Activated naive CD8-positive, alpha-beta T cell treated with anti-CD3 and anti-CD28 coated beads, Interleukin-2, amount 10 ng/mL, durations not matched to agents 7 days and 5 days (primary cell): Measurements from ENCODE around the gene CUL1. TPM values are rescaled to one million over a fixed set of nuclear protein-coding genes. Genes with fewer than 3 reads are reported as not detected.

Experiments used
- ATAC-seq: fragments of 150-1000 bp; cut with Tn5 transposase; one replicate; pipeline ENCODE4 v1.10.0; 2021; ENCODE audit warnings: low read depth, moderate library complexity
- POLR2A ChIA-PET: fragments of 350-600 bp; sonication (Branson Sonifier 250); formaldehyde crosslinking; loops from one replicate; lab custom pipeline; 2021; ENCODE audit warnings: antibody characterized with exemption; lab: Charles Lee
- DNase-seq: peaks from one replicate; pipeline ENCODE4 v3.0.0; 2021
- H3K27ac Mint-ChIP-seq: one replicate; pipeline ENCODE4 v1.8.0; 2022; ENCODE audit warnings: mild to moderate bottlenecking, mixed read lengths
- H3K27me3 Mint-ChIP-seq: one replicate; pipeline ENCODE4 v1.8.0; 2022; ENCODE audit warnings: mild to moderate bottlenecking, moderate library complexity, mixed read lengths
- H3K36me3 Mint-ChIP-seq: one replicate; pipeline ENCODE4 v1.8.0; 2021; ENCODE audit warnings: mild to moderate bottlenecking, mixed read lengths
- H3K4me1 Mint-ChIP-seq: one replicate; pipeline ENCODE4 v1.8.0; 2021; ENCODE audit warnings: mixed read lengths
- H3K4me3 Mint-ChIP-seq: one replicate; pipeline ENCODE4 v1.8.0; 2022; ENCODE audit warnings: mild to moderate bottlenecking, moderate library complexity, mixed read lengths
- H3K9me3 Mint-ChIP-seq: one replicate; pipeline ENCODE4 v1.8.0; 2021; ENCODE audit warnings: mixed read lengths
- total RNA-seq, 2 experiments: library from RNA; stranded (reverse); gene quantifications; one replicate each; pipeline ENCODE4 v1.2.3, GENCODE V29; 2021

Gene CUL1
- total RNA-seq, 2 experiments from 2014 or later: 53.1 to 53.8 TPM

- H3K4me1 Mint-ChIP-seq: no peaks in the 10 kb centered on the region
- no peaks in the 10 kb centered on the region for H3K27me3 Mint-ChIP-seq
- no peak overlapping the region for H3K27ac Mint-ChIP-seq
- ATAC-seq (no peak), DNase-seq (no peak)
- H3K36me3 Mint-ChIP-seq: peaks cover 36% of the 10 kb centered on the region
- POLR2A ChIA-PET: interaction anchor here (0.5 to 0.6 kb wide), 2 partner anchors 73 to 245 kb away, joined by 3 read pairs; no protein-coding TSS in a partner anchor
- no peak overlapping the region for H3K4me3 Mint-ChIP-seq
- no peaks in the 10 kb centered on the region for H3K9me3 Mint-ChIP-seq
Observed at GRCh38 chr7:148811892-148812291, 113.2 kb downstream of the CUL1 start.

- Mint-ChIP-seq H3K4me1 (no peaks in the 10 kb centered on the region), H3K36me3 (peaks cover 39% of the 10 kb centered on the region), H3K27ac (no peak overlapping the region), H3K9me3 (no peaks in the 10 kb centered on the region), H3K27me3 (no peaks in the 10 kb centered on the region), H3K4me3 (no peak overlapping the region)
- POLR2A ChIA-PET: interaction anchor here (0.7 kb wide), 1 partner anchor 9 kb away, joined by 3 read pairs; no protein-coding TSS in a partner anchor
- DNase-seq: no peak
- ATAC-seq: no peak
Observed at GRCh38 chr7:148813890-148814289, 115.2 kb downstream of the CUL1 start.

GRCh38 chr7:148814922-148815559 lies 116.3 kb downstream of the CUL1 start:
- H3K36me3 Mint-ChIP-seq: peaks cover 39% of the 10 kb centered on the region
- POLR2A ChIA-PET: no interaction called here
- no peak for ATAC-seq
- no peak overlapping the region for H3K27ac Mint-ChIP-seq
- no peaks in the 10 kb centered on the region for H3K4me1 Mint-ChIP-seq
- no peak for DNase-seq
- H3K9me3 Mint-ChIP-seq: no peaks in the 10 kb centered on the region
- H3K4me3 Mint-ChIP-seq: no peak overlapping the region
- no peaks in the 10 kb centered on the region for H3K27me3 Mint-ChIP-seq

GRCh38 chr7:148815612-148816011 lies 116.9 kb downstream of the CUL1 start:
- POLR2A ChIA-PET: no interaction called here
- H3K9me3 Mint-ChIP-seq: no peaks in the 10 kb centered on the region
- ATAC-seq: no peak
- no peak for DNase-seq
- no peaks in the 10 kb centered on the region for H3K27me3 Mint-ChIP-seq
- H3K27ac Mint-ChIP-seq: no peak overlapping the region
- H3K4me1 Mint-ChIP-seq: no peaks in the 10 kb centered on the region
- H3K4me3 Mint-ChIP-seq: no peak overlapping the region
- H3K36me3 Mint-ChIP-seq: peaks cover 37% of the 10 kb centered on the region

GRCh38 chr7:148819697-148820360 lies 121.1 kb downstream of the CUL1 start:
- H3K4me1 Mint-ChIP-seq: peaks cover 7% of the 10 kb centered on the region
- peaks cover 35% of the 10 kb centered on the region for H3K36me3 Mint-ChIP-seq
- POLR2A ChIA-PET: interaction anchor here (1.0 kb wide), 1 partner anchor 30 kb away, joined by 3 read pairs; no protein-coding TSS in a partner anchor

GRCh38 chr7:148821422-148821821 lies 122.7 kb downstream of the CUL1 start:
- Mint-ChIP-seq H3K9me3 (no peaks in the 10 kb centered on the region), H3K27ac (no peak overlapping the region), H3K4me3 (no peak overlapping the region), H3K36me3 (peaks cover 39% of the 10 kb centered on the region), H3K4me1 (peaks cover 7% of the 10 kb centered on the region), H3K27me3 (no peaks in the 10 kb centered on the region)
- ATAC-seq (no peak), DNase-seq (no peak)
- POLR2A ChIA-PET: no interaction called here

More at GRCh38 chr7:148819697-148820360, 121.1 kb downstream of the CUL1 start:
- Mint-ChIP-seq H3K27ac (no peak overlapping the region), H3K9me3 (no peaks in the 10 kb centered on the region), H3K4me3 (no peak overlapping the region), H3K27me3 (no peaks in the 10 kb centered on the region)
- no peak for DNase-seq
- no peak for ATAC-seq

GRCh38 chr7:148824864-148825263 lies 126.2 kb downstream of the CUL1 start:
- H3K27me3 Mint-ChIP-seq: no peaks in the 10 kb centered on the region
- ATAC-seq (no peak), DNase-seq (no peak)
- H3K36me3 Mint-ChIP-seq: peaks cover 27% of the 10 kb centered on the region
- no peak overlapping the region for H3K4me3 Mint-ChIP-seq
- no peak overlapping the region for H3K27ac Mint-ChIP-seq
- POLR2A ChIA-PET: no interaction called here
- H3K9me3 Mint-ChIP-seq: no peaks in the 10 kb centered on the region
- peaks cover 9% of the 10 kb centered on the region for H3K4me1 Mint-ChIP-seq

- Mint-ChIP-seq H3K4me1 (peaks cover 9% of the 10 kb centered on the region), H3K36me3 (peaks cover 24% of the 10 kb centered on the region), H3K27ac (no peak overlapping the region), H3K4me3 (no peak overlapping the region), H3K9me3 (no peaks in the 10 kb centered on the region), H3K27me3 (no peaks in the 10 kb centered on the region)
- ATAC-seq: no peak
- POLR2A ChIA-PET: no interaction called here
- DNase-seq: no peak
Observed at GRCh38 chr7:148825338-148825737, 126.6 kb downstream of the CUL1 start.

GRCh38 chr7:148828965-148829364 lies 130.3 kb downstream of the CUL1 start:
- H3K4me1 Mint-ChIP-seq: peaks cover 3% of the 10 kb centered on the region
- POLR2A ChIA-PET: no interaction called here
- H3K36me3 Mint-ChIP-seq: peaks cover 21% of the 10 kb centered on the region
- DNase-seq: no peak
- no peak for ATAC-seq
- no peaks in the 10 kb centered on the region for H3K9me3 Mint-ChIP-seq
- H3K27ac Mint-ChIP-seq: no peak overlapping the region
- no peaks in the 10 kb centered on the region for H3K27me3 Mint-ChIP-seq
- no peak overlapping the region for H3K4me3 Mint-ChIP-seq

GRCh38 chr7:148830897-148831692 lies 132.4 kb downstream of the CUL1 start:
- H3K9me3 Mint-ChIP-seq: no peaks in the 10 kb centered on the region
- H3K27ac Mint-ChIP-seq: no peak overlapping the region
- H3K27me3 Mint-ChIP-seq: no peaks in the 10 kb centered on the region
- POLR2A ChIA-PET: interaction anchor here (0.6 kb wide), 1 partner anchor 237 kb away, joined by 4 read pairs; no protein-coding TSS in a partner anchor
- peaks cover 9% of the 10 kb centered on the region for H3K4me1 Mint-ChIP-seq
- DNase-seq (no peak), ATAC-seq (no peak)
- H3K4me3 Mint-ChIP-seq: no peak overlapping the region
- peaks cover 25% of the 10 kb centered on the region for H3K36me3 Mint-ChIP-seq

GRCh38 chr7:148831782-148832181 lies 133.1 kb downstream of the CUL1 start:
- H3K4me1 Mint-ChIP-seq: peaks cover 12% of the 10 kb centered on the region
- POLR2A ChIA-PET: interaction anchor here (0.7 kb wide), 1 partner anchor 24 kb away, joined by 4 read pairs; no protein-coding TSS in a partner anchor
- no peak for DNase-seq
- ATAC-seq: no peak
- H3K27ac Mint-ChIP-seq: no peak overlapping the region
- H3K36me3 Mint-ChIP-seq: peaks cover 29% of the 10 kb centered on the region
- H3K27me3 Mint-ChIP-seq: no peaks in the 10 kb centered on the region
- H3K9me3 Mint-ChIP-seq: no peaks in the 10 kb centered on the region
- H3K4me3 Mint-ChIP-seq: no peak overlapping the region

- ATAC-seq: no peak
- Mint-ChIP-seq H3K4me3 (no peak overlapping the region), H3K36me3 (peaks cover 50% of the 10 kb centered on the region), H3K27ac (no peak overlapping the region), H3K27me3 (no peaks in the 10 kb centered on the region), H3K4me1 (peaks cover 27% of the 10 kb centered on the region), H3K9me3 (no peaks in the 10 kb centered on the region)
- no peak for DNase-seq
- POLR2A ChIA-PET: no interaction called here
Observed at GRCh38 chr7:148834605-148835004, 135.9 kb downstream of the CUL1 start.

GRCh38 chr7:148835854-148836253 lies 137.2 kb downstream of the CUL1 start:
- H3K4me1 Mint-ChIP-seq: peaks cover 35% of the 10 kb centered on the region

More at GRCh38 chr7:148835854-148836253, 137.2 kb downstream of the CUL1 start:
- H3K27ac Mint-ChIP-seq: no peak overlapping the region
- POLR2A ChIA-PET: no interaction called here
- ATAC-seq (no peak), DNase-seq (no peak)
- H3K27me3 Mint-ChIP-seq: no peaks in the 10 kb centered on the region
- no peaks in the 10 kb centered on the region for H3K9me3 Mint-ChIP-seq
- H3K36me3 Mint-ChIP-seq: peaks cover 55% of the 10 kb centered on the region
- no peak overlapping the region for H3K4me3 Mint-ChIP-seq
